Smooth muscle cell (in vitro differentiated cells): ENCODE data around the gene ROBO2. TPM values are rescaled to one million over a fixed set of nuclear protein-coding genes. Genes with fewer than 3 reads are reported as not detected.

Experiments used
- DNase-seq: peaks from one replicate; lab custom pipeline; 2025; ENCODE audit not compliant: unreplicated experiment; lab: John Stamatoyannopoulos, UW
- H2AFZ ChIP-seq: fragments of 200-600 bp; sonication (generic); 2 replicates; pipeline ENCODE4 v1.6.0; 2016; ENCODE audit warnings: antibody characterized with exemption, low read depth, mild to moderate bottlenecking
- H3F3A ChIP-seq: fragments of 200-600 bp; sonication (generic); 2 replicates; pipeline ENCODE4 v1.6.0; 2017; ENCODE audit warnings: antibody characterized with exemption, low read depth
- H3K27ac ChIP-seq: fragments of 200-600 bp; sonication (generic); 2 replicates; pipeline ENCODE4 v1.5.1; 2016; ENCODE audit warnings: low read depth, mild to moderate bottlenecking
- H3K27me3 ChIP-seq: fragments of 200-600 bp; sonication (generic); 2 replicates; pipeline ENCODE4 v1.6.1; 2016; ENCODE audit warnings: low read depth, mild to moderate bottlenecking
- H3K36me3 ChIP-seq: fragments of 200-600 bp; sonication (generic); 2 replicates; pipeline ENCODE4 v1.5.1; 2016; ENCODE audit warnings: low read depth
- H3K4me1 ChIP-seq: fragments of 200-600 bp; sonication (generic); 2 replicates; pipeline ENCODE4 v1.5.1; 2016; ENCODE audit warnings: low read depth
- H3K4me2 ChIP-seq: fragments of 200-600 bp; sonication (generic); 2 replicates; pipeline ENCODE4 v1.6.0; 2016; ENCODE audit warnings: mild to moderate bottlenecking
- H3K4me3 ChIP-seq: fragments of 200-600 bp; sonication (generic); 2 replicates; pipeline ENCODE4 v1.5.1; 2016; ENCODE audit warnings: mild to moderate bottlenecking
- H3K79me2 ChIP-seq: fragments of 200-600 bp; sonication (generic); 2 replicates; pipeline ENCODE4 v1.6.0; 2016; ENCODE audit warnings: low read depth, mild to moderate bottlenecking
- H3K9ac ChIP-seq: fragments of 200-600 bp; sonication (generic); 2 replicates; pipeline ENCODE4 v1.6.0; 2016; ENCODE audit warnings: low read depth
- H3K9me3 ChIP-seq: fragments of 200-600 bp; sonication (generic); replicated peaks from 2 replicates; pipeline ENCODE4 v1.5.1; 2016; ENCODE audit warnings: low read depth
- H4K20me1 ChIP-seq: fragments of 200-600 bp; sonication (generic); 2 replicates; pipeline ENCODE4 v1.6.0; 2016; ENCODE audit warnings: low read depth
- WGBS: methylation state at CpG from one replicate; pipeline ENCODE4 v1.1.7; 2016; ENCODE audit warnings: low lambda C conversion rate; 5-methylcytosine and 5-hydroxymethylcytosine counted together
- polyA plus RNA-seq: library from polyadenylated mRNA; unstranded; fragments of >200 nt; fragmentation: Nextera tagmentation; extraction: Ambion mirVana; gene quantifications from 2 replicates; pipeline ENCODE4 v1.2.1, GENCODE V29; 2016
- total RNA-seq: library from RNA; depleted of rRNA; stranded (reverse); fragments of >200 nt; gene quantifications from 2 replicates; pipeline ENCODE4 v1.2.3, GENCODE V29; 2014
- TF ChIP-seq, protein P1 (sequence below): fragments of 200-600 bp; sonication (generic); IDR thresholded peaks from 2 replicates; pipeline ENCODE4 v1.5.1; 2017; ENCODE audit warnings: borderline replicate concordance, mild to moderate bottlenecking, antibody characterized with exemption; ENCODE audit not compliant: insufficient read depth, poor library complexity, severe bottlenecking

ROBO2 gene
- total and polyA plus RNA-seq, 2 experiments from 2014 or later: 23.9 to 54.4 TPM

DNA sequence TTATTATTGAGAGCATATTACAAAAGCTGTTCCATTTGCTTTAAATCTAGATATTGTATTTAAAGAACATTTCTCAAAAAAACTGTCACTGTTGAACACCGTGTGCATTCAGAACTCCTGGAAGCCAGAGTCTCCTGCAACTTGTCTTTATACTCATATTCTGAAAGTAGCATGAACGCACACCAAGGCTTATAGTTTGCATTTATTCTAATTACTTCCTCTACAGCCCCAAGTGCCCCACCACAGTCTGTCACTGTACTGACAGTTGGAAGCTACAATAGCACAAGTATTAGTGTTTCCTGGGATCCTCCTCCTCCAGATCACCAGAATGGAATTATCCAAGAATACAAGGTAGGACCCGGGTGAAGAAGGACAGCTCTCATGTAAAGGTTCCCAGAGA, 537.4 kb downstream of the ROBO2 start:
- Histone ChIP-seq H3K4me2 (no peak overlapping the region), H3F3A (no peaks in the 10 kb centered on the region), H3K79me2 (no peaks in the 10 kb centered on the region), H3K4me3 (no peak overlapping the region), H3K36me3 (no peaks in the 10 kb centered on the region), H3K4me1 (no peaks in the 10 kb centered on the region), H2AFZ (no peak overlapping the region), H4K20me1 (no peaks in the 10 kb centered on the region), H3K27me3 (no peaks in the 10 kb centered on the region), H3K27ac (no peak overlapping the region), H3K9me3 (no peaks in the 10 kb centered on the region), H3K9ac (no peak overlapping the region)
- DNase-seq: no peak
- 93% methylated on average over 3 of the region's 3 CpGs for WGBS
- TF ChIP-seq, protein P1, sequence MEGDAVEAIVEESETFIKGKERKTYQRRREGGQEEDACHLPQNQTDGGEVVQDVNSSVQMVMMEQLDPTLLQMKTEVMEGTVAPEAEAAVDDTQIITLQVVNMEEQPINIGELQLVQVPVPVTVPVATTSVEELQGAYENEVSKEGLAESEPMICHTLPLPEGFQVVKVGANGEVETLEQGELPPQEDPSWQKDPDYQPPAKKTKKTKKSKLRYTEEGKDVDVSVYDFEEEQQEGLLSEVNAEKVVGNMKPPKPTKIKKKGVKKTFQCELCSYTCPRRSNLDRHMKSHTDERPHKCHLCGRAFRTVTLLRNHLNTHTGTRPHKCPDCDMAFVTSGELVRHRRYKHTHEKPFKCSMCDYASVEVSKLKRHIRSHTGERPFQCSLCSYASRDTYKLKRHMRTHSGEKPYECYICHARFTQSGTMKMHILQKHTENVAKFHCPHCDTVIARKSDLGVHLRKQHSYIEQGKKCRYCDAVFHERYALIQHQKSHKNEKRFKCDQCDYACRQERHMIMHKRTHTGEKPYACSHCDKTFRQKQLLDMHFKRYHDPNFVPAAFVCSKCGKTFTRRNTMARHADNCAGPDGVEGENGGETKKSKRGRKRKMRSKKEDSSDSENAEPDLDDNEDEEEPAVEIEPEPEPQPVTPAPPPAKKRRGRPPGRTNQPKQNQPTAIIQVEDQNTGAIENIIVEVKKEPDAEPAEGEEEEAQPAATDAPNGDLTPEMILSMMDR: no peak

DNA sequence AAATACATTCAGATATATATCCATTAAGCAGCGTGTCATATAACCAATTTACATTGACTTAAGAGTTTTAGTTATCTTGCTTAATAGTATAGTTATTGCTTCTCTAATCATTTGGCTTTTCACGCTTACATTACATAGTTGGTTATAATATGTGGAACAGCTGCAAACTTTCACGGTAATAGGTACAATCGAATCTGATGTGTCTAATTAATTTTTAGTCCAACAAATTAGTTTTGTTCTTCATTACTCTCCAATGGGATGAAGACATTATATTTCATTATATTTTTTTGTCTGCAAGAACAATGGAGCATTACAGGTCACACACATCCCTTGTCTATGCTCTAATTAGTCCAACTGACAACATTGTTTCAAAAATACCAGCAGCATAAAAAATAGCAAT, 546.3 kb downstream of the ROBO2 start:
- Histone ChIP-seq H3K4me2 (no peak overlapping the region), H3F3A (no peaks in the 10 kb centered on the region), H3K36me3 (no peaks in the 10 kb centered on the region), H4K20me1 (no peaks in the 10 kb centered on the region), H3K79me2 (no peaks in the 10 kb centered on the region), H3K4me3 (no peak overlapping the region), H3K9ac (no peak overlapping the region), H3K27ac (no peak overlapping the region), H3K4me1 (no peaks in the 10 kb centered on the region), H3K27me3 (no peaks in the 10 kb centered on the region), H2AFZ (no peak overlapping the region), H3K9me3 (peaks cover 4% of the 10 kb centered on the region)
- TF ChIP-seq, protein P1: no peak
- 97% methylated on average over 4 of the region's 4 CpGs for WGBS
- no peak for DNase-seq

DNA sequence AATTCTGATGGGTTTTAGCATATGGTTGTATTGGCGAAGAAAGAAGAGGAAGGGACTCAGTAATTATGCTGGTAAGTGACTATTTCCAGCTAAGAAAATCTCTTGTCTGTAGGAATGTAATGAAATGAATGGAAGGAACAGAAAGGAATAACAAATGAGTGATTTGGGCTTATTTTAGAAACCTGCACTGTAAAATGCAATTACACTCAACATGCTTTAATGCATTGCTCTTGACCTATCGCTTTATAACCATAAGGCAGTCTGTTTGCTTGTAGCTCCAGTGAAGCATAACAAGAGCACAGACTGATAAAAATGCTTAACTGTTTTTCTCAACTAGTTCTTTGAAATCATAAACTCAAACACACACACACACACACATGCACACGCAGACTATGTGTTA, 549.0 kb downstream of the ROBO2 start:
- H3K27me3 ChIP-seq: no peaks in the 10 kb centered on the region
- H3K27ac ChIP-seq: no peak overlapping the region
- H3K9me3 ChIP-seq: peaks cover 4% of the 10 kb centered on the region
- H3K4me3 ChIP-seq: no peak overlapping the region
- no peak overlapping the region for H3K4me2 ChIP-seq
- no peaks in the 10 kb centered on the region for H3K4me1 ChIP-seq
- H3K36me3 ChIP-seq: no peaks in the 10 kb centered on the region
- no peaks in the 10 kb centered on the region for H4K20me1 ChIP-seq
- no peaks in the 10 kb centered on the region for H3K79me2 ChIP-seq
- H2AFZ ChIP-seq: no peak overlapping the region
- TF ChIP-seq, protein P1: no peak
- H3F3A ChIP-seq: no peaks in the 10 kb centered on the region
- no peak overlapping the region for H3K9ac ChIP-seq
- DNase-seq: no peak
- 94% methylated on average over 3 of the region's 3 CpGs for WGBS

DNA sequence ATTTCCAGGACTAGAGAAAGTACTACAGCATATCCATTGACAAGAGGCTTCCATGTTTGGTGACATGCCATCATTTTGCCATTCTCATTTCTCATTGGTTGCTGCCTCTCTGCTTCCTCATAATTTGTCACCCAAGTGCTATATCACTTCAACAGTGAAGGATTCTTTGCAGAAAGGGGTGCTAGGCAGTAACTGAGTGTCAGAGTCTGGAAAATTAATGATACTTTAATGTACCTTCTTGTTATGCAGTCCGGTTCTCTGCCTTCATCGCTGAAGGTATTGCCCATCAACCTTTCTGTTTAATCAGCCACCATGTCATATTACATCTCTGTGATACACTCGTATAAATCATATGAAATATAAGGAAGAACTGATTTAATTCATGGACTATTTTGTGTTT, 550.3 kb downstream of the ROBO2 start:
- Histone ChIP-seq H3K27me3 (no peaks in the 10 kb centered on the region), H2AFZ (no peak overlapping the region), H4K20me1 (no peaks in the 10 kb centered on the region), H3K4me1 (no peaks in the 10 kb centered on the region), H3K9ac (no peak overlapping the region), H3K27ac (no peak overlapping the region), H3K79me2 (no peaks in the 10 kb centered on the region), H3K4me2 (no peak overlapping the region), H3K4me3 (no peak overlapping the region), H3K36me3 (no peaks in the 10 kb centered on the region), H3F3A (no peaks in the 10 kb centered on the region), H3K9me3 (peaks cover 4% of the 10 kb centered on the region)
- DNase-seq: no peak
- whole genome bisulfite sequencing: 97% methylated on average over 3 of the region's 3 CpGs
- TF ChIP-seq, protein P1: no peak
